ENCODE data around the gene ITPKB.

DNA sequence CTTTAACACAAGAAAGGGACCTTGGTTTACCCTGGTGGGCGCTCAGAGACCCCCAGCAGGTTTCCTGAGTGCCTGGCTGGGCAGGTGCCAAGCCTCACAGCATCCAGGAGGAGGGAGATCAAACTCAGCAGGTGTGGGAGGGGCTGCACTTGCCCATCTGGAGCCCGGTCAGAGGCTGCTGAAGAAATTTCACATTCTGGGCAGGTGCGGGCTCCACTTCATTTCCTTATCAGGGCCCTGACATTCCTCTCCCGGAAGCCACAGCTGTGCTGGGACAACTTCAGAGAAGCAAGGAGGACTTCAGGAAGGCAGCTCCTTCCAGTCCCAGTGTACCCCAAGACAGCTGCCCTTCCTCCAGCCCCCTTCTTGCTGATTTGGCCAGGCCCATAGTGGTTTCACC lies 82.9 kb downstream of the ITPKB start:
- TF ChIP-seq POLR2A (IDR thresholded peaks at IDR 0.05): no peak
- no peak for TF ChIP-seq CTCF (IDR thresholded peaks at IDR 0.05)
